Measurements from ENCODE around the gene EDN2.

DNA sequence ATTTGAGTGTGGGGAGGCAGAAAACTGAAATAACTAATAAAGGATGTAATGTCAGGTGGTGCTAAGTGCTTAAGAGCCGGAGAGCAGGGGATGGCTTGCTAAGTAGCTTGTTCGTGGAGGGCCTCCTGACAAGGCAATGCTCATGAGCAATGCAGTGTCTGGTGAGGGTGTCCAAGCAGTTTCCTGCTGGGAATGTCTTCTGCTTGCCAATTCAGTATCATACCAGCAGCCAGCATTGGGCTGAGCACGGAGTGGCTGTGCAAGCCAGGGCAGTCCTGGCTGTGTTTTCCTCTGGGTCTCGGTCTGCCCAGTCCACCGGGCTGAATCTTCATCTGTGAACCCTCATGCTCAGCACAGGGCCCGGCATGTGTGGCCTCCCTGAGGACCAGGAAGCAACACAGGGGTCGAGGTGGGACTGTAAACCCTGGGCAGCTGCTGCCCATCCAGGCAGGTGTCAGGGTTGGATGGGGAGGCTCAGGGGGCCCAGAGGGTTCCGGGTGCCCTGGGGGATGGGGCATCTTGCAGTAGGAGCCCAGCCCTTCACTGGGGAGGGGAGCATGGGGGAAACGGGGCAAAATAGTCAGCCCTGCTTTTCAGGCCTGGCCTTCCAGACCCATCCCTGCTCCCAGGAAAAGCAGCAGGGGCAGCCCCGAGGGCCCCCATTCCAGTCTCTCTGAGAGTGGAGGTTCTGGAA is 27.5 kb downstream of the EDN2 start:
- TF ChIP-seq, protein P1, sequence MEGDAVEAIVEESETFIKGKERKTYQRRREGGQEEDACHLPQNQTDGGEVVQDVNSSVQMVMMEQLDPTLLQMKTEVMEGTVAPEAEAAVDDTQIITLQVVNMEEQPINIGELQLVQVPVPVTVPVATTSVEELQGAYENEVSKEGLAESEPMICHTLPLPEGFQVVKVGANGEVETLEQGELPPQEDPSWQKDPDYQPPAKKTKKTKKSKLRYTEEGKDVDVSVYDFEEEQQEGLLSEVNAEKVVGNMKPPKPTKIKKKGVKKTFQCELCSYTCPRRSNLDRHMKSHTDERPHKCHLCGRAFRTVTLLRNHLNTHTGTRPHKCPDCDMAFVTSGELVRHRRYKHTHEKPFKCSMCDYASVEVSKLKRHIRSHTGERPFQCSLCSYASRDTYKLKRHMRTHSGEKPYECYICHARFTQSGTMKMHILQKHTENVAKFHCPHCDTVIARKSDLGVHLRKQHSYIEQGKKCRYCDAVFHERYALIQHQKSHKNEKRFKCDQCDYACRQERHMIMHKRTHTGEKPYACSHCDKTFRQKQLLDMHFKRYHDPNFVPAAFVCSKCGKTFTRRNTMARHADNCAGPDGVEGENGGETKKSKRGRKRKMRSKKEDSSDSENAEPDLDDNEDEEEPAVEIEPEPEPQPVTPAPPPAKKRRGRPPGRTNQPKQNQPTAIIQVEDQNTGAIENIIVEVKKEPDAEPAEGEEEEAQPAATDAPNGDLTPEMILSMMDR (conservative IDR thresholded peaks at IDR 0.05 in 1 of 2, IDR thresholded peaks at IDR 0.05 in 1 of 2; ENCODE audit: extremely low read depth in 1 of 2, insufficient read depth in 1 of 2, low read depth in 1 of 2, low read length in 2 of 2): no peak
- no peak for TF ChIP-seq EZH2 (IDR thresholded peaks at IDR 0.05; ENCODE audit: borderline replicate concordance, low read length)

Measured in mammary epithelial cell (primary cell).